ENCODE data around the gene CNTNAP2.

DNA sequence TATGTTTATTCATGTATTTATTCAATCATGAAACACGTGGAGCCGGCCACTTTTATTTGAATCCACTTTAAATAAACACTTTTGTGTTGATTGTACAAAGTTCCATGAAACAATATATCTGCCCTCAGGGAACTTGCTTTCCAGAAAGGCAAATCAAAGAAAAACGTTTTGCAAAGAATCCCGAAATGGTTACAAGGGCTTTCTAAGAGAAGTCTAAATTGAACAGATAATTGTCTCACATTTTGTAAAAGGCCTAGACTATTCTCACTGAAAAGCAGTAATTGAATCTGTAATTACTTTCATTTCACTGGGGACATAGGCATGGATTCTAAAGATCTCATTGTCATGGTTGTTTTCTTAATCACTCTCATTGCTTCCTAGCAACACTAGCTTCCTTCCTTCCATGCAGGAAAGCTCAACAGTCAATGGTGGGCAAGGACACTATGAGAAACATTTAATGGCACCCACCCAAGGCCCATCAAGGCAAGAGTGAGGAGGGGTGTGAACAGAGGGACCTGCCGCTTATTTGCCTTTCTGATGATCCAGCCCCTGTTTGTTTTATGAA lies 1851.5 kb downstream of the CNTNAP2 start:
- TF ChIP-seq ZNF274 (IDR thresholded peaks at IDR 0.05; ENCODE audit: low read depth, low read length) (no peak), SUZ12 (IDR thresholded peaks at IDR 0.05; ENCODE audit: extremely low read depth, insufficient read depth, insufficient read length) (no peak), YY1 (IDR thresholded peaks at IDR 0.05; ENCODE audit: insufficient read depth, insufficient read length) (no peak)
